GM12801 (cell line): ENCODE results near the gene HMCN1.

Experiments used
- TF ChIP-seq, protein P1 (sequence below): IDR thresholded peaks from one replicate; pipeline ENCODE4 v1.5.1; 2011; ENCODE audit warnings: control low read depth; ENCODE audit not compliant: insufficient read length; ENCODE audit errors: extremely low read depth

HMCN1 gene

GRCh38 chr1:186234976-186235686 lies 500.9 kb downstream of the HMCN1 start:
- TF ChIP-seq, protein P1, sequence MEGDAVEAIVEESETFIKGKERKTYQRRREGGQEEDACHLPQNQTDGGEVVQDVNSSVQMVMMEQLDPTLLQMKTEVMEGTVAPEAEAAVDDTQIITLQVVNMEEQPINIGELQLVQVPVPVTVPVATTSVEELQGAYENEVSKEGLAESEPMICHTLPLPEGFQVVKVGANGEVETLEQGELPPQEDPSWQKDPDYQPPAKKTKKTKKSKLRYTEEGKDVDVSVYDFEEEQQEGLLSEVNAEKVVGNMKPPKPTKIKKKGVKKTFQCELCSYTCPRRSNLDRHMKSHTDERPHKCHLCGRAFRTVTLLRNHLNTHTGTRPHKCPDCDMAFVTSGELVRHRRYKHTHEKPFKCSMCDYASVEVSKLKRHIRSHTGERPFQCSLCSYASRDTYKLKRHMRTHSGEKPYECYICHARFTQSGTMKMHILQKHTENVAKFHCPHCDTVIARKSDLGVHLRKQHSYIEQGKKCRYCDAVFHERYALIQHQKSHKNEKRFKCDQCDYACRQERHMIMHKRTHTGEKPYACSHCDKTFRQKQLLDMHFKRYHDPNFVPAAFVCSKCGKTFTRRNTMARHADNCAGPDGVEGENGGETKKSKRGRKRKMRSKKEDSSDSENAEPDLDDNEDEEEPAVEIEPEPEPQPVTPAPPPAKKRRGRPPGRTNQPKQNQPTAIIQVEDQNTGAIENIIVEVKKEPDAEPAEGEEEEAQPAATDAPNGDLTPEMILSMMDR, result no peak

DNA sequence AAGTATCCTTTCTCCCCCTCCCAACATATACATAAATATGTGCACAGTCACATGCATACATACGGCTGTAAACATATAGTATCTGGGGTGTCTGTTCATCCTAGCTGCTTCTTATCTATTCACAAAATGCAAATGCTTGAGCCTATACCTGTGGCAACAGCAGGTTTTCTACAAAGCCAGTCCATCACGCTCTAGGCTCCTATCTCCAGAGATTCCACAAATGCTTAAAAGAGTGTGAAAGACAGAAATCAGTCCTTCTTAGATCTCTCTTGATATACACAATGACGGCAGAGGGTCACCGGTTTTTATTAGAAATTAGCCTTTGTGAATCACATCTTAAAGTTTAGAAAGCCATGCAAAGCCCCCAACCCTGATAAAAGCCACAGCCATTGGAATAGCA lies 501.5 kb downstream of the HMCN1 start:
- TF ChIP-seq, protein P1, result no peak

DNA sequence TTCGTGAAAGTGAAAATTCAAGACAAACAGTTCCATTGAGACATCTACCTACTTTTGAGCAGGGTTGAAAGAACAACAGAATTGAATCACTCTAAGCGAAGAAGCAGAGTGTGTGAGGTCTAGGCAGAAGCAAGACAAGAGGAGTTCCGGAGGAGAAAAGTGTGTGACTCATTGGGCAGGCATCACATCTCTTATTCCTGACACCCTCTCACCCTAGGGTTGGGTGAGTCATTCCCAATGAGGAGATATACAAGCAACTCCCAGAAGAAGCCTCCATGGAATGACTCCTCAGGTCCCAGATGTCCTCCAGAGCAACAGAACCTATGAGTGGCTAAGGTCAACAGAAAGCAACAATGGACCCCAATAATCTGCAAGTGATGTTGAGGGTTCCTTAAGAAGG lies 502.7 kb downstream of the HMCN1 start:
- TF ChIP-seq, protein P1, result no peak

DNA sequence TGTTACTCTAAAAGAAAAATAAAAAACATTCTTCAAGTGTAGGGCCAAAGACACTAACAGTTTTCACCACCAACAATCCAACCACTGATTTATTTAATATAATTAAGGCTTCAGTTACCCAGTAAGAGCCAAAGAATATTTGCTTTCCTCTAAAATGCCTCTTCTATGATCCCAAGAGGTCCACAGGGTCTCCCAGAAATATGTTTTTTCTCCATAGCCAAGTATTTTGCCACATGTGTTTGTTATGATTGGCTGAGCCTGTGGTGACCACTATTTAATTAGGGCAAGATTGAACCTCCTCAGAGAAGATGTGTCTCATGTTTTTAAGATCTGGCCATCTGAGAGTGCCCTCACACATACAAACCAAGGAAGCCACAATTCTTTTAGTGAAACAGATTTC lies 505.0 kb downstream of the HMCN1 start:
- TF ChIP-seq, protein P1, result no peak

- TF ChIP-seq, protein P1, result no peak
These were observed 506.2 kb downstream of the HMCN1 start for GRCh38 chr1:186240436-186240835.
